Kidney (tissue), 14 donors: ENCODE results near the gene PCDHGA1. TPM values are rescaled to one million over a fixed set of nuclear protein-coding genes. Genes with fewer than 3 reads are reported as not detected.

Source experiments
- DNase-seq, 5 donors: peaks; one replicate each; pipeline ENCODE4 v3.0.0-alpha.2; 2013 to 2020
- FAIRE-seq: peaks from 2 replicates; lab custom pipeline; 2012; peaks lifted over from hg19 to GRCh38; lab: Jason Lieb, UNC
- H3K27ac ChIP-seq, 2 donors: one replicate each; pipeline ENCODE4 v1.7.0; 2013; ENCODE audit warnings: low read depth in 2 of 2, low read length in 2 of 2, inconsistent platforms in 1 of 2
- H3K27me3 ChIP-seq: one replicate; pipeline ENCODE4 v1.7.1; 2013; ENCODE audit warnings: low read length, inconsistent platforms; ENCODE audit not compliant: control insufficient read depth, insufficient read depth
- H3K36me3 ChIP-seq, 3 donors: one replicate each; pipeline versions ENCODE4 v1.7.0 to v1.7.1; 2013; ENCODE audit warnings: low read length in 3 of 3, control low read depth in 1 of 3, inconsistent platforms in 1 of 3; ENCODE audit not compliant: insufficient read depth in 3 of 3, control insufficient read depth in 2 of 3
- H3K4me1 ChIP-seq, 3 donors: one replicate each; pipeline versions ENCODE4 v1.7.0 to v1.7.1; 2013; ENCODE audit warnings: low read length in 3 of 3, inconsistent platforms in 1 of 3, low read depth in 1 of 3; ENCODE audit not compliant: control insufficient read depth in 2 of 3, insufficient read depth in 2 of 3
- H3K4me3 ChIP-seq, 3 donors: one replicate each; pipeline versions ENCODE4 v1.7.0 to v1.8.1; 2013; ENCODE audit warnings: low read length in 3 of 3, control low read depth in 1 of 3, inconsistent platforms in 1 of 3
- H3K9ac ChIP-seq, 3 donors: one replicate each; pipeline versions ENCODE4 v1.7.0 to v1.7.1; 2013; ENCODE audit warnings: low read length in 3 of 3, control low read depth in 1 of 3, inconsistent platforms in 1 of 3
- H3K9me3 ChIP-seq, 3 donors: one replicate each; pipeline versions ENCODE4 v1.7.0 to v1.7.1; 2013; ENCODE audit warnings: low read length in 3 of 3, control low read depth in 1 of 3, inconsistent platforms in 1 of 3; ENCODE audit not compliant: control insufficient read depth in 2 of 3, insufficient read depth in 1 of 3
- intact Hi-C: fragments of 100-400 bp; cut with DNase I; formaldehyde crosslinking; loops from one replicate; pipeline ENCODE4 v1.11.1; 2022
- polyA plus RNA-seq: library from polyadenylated mRNA; stranded (reverse); fragments of 350-450 nt; fragmentation: Illumina TruSeq; extraction: RNeasy Lipid Tissue Mini Kit (QIAGEN cat#74804); gene quantifications from one replicate; pipeline ENCODE4 v1.2.3, GENCODE V29; 2014; ENCODE audit warnings: low read depth, low replicate concordance; ENCODE audit not compliant: insufficient read depth
- total RNA-seq: library from RNA; stranded (reverse); fragmentation: NEBNext Ultra II Directional; extraction: Animal tissue kit (Norgen Biotek cat#: 25700); gene quantifications from one replicate; pipeline ENCODE4 v1.2.1, GENCODE V29; 2021
- TF ChIP-seq, protein P1 (sequence below): IDR thresholded peaks from 3 replicates; pipeline ENCODE4 v1.5.1; 2012; ENCODE audit warnings: mild to moderate bottlenecking, moderate library complexity, borderline replicate concordance; ENCODE audit not compliant: insufficient read depth; ENCODE audit errors: extremely low read depth
- donor health status: control.
- donor health status: control.
- donor health status: control.
- donor health status: control.
- donor health status: control.
- donor health status: DM: yes; HTN: yes; CAD: no.
- donor health status: Normal renal cell carcinoma (clear cell type).

Gene PCDHGA1
- total and polyA plus RNA-seq, 2 donors from 2014 or later = 0.19 to 0.69 TPM

- H3K4me3 ChIP-seq = no peak overlapping the region
Measured at GRCh38 chr5:141441571-141442170, 111.4 kb downstream of the PCDHGA1 start.

DNA sequence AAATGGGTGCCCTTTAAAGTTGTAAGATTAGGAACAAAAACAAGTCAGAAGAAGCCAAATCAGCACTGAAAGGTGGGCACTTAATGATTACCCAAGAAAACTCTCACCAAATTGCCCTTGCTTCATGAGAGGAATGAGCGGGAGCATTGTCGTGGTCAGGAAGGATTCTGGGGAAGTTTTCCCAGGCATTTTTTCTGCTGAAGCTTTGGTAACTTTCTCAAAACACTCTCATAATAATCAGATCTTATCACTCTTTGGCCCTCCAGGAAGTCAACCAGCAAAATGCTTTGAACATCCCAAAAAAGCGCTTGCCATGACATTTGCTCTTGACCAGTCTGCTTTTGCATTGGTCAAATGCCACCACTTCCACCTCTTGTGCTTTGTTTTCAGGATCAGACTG is 135.0 kb downstream of the PCDHGA1 start:
- DNase-seq = no peak
- intact Hi-C loops = no loop called here
- no peak for FAIRE-seq
- Histone ChIP-seq H3K27me3 (no peaks in the 10 kb centered on the region), H3K4me1 (no peaks in the 10 kb centered on the region), H3K9me3 (no peaks in the 10 kb centered on the region), H3K36me3 (no peaks in the 10 kb centered on the region), H3K27ac (no peak overlapping the region), H3K4me3 (no peak overlapping the region), H3K9ac (no peak overlapping the region)
- TF ChIP-seq, protein P1, sequence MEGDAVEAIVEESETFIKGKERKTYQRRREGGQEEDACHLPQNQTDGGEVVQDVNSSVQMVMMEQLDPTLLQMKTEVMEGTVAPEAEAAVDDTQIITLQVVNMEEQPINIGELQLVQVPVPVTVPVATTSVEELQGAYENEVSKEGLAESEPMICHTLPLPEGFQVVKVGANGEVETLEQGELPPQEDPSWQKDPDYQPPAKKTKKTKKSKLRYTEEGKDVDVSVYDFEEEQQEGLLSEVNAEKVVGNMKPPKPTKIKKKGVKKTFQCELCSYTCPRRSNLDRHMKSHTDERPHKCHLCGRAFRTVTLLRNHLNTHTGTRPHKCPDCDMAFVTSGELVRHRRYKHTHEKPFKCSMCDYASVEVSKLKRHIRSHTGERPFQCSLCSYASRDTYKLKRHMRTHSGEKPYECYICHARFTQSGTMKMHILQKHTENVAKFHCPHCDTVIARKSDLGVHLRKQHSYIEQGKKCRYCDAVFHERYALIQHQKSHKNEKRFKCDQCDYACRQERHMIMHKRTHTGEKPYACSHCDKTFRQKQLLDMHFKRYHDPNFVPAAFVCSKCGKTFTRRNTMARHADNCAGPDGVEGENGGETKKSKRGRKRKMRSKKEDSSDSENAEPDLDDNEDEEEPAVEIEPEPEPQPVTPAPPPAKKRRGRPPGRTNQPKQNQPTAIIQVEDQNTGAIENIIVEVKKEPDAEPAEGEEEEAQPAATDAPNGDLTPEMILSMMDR = no peak

More at GRCh38 chr5:141441571-141442170, 111.4 kb downstream of the PCDHGA1 start:
- peaks cover 3 to 23% (median 5%) of the 10 kb centered on the region in 3 donors for H3K9me3 ChIP-seq
- TF ChIP-seq, protein P1 = no peak
- intact Hi-C loops = no loop called here
- no peak overlapping the region for H3K9ac ChIP-seq
- H3K36me3 ChIP-seq = no peaks in the 10 kb centered on the region
- H3K4me1 ChIP-seq = no peaks in the 10 kb centered on the region
- DNase-seq = no peak
- H3K27me3 ChIP-seq = no peaks in the 10 kb centered on the region
- H3K27ac ChIP-seq = no peak overlapping the region
- FAIRE-seq = no peak

DNA sequence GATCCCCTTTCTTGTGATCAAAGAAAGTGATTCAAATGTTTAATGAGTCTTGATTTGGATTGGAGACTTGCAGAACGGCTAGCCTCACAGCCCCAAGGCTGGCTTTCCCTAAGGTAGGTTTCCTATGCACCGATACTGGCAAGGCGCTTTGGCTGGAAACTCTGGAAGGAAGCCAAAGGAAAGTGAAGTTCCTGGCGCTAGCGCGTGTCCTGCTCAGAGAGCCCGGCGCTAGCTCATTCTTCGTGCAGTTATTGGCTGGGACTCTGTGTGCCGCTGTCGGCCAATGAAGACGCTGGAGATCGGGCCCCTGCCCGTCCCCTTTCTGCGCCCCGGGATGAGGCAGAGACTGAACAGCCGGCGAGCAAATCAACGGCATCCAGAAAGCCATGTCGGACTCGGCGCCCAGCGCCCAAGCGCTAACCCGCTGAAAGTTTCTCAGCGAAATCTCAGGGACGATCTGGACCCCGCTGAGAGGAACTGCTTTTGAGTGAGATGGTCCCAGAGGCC is 145.4 kb downstream of the PCDHGA1 start, which contains the start of gene PCDHGC3:
PCDHGC3 (plus strand) TSS at position 342 of the 507 bp plus-strand sequence; CDS start at position 493, 151 bp downstream.
- no peaks in the 10 kb centered on the region for H3K27me3 ChIP-seq
- peak within 1 kb of the TSS; percentile 50 to 84 (median 76) for H3K9ac ChIP-seq
- DNase-seq (peak; percentile 93 to 98 (median 97)), FAIRE-seq (peak; percentile 51)
- TF ChIP-seq, protein P1 = peak; percentile 49
- H3K4me3 ChIP-seq = peak within 1 kb of the TSS; percentile 75 to 88 (median 86)
- H3K27ac ChIP-seq = peak within 1 kb of the TSS; percentile 76 to 80
- peaks cover 4 to 20% (median 7%) of the 10 kb centered on the region in 3 donors for H3K4me1 ChIP-seq
- no peaks in the 10 kb centered on the region for H3K36me3 ChIP-seq
- intact Hi-C loops = no loop called here
- H3K9me3 ChIP-seq = no peaks in the 10 kb centered on the region
